IMR-90 (cell line): ENCODE results near the gene HMGB2. TPM values are rescaled to one million over a fixed set of nuclear protein-coding genes. Genes with fewer than 3 reads are reported as not detected.
A peak's percentile ranks its signal among the peaks of the same experiment; 100 is the strongest.

Experiments
- ATAC-seq: fragments of 200-7000 bp; cut with Tn5 transposase; 2 replicates; pipeline ENCODE4 v1.9.1; 2020; ENCODE audit warnings: low read depth, mild to moderate bottlenecking, moderate library complexity
- BruUV-seq: library from RNA; stranded (reverse); fragments of 400-500 nt; replicated peaks from 2 replicates; lab custom pipeline; 2021; lab: Mats Ljungman, UMichigan
- CTCF ChIA-PET: fragments of 300-600 bp; formaldehyde crosslinking; extraction: SDS; loops from one replicate; lab custom pipeline; 2021; ENCODE audit warnings: antibody characterized with exemption; lab: Yijun Ruan, JAX
- POLR2A ChIA-PET: fragments of 300-600 bp; sonication (Branson Sonifier 250); formaldehyde crosslinking; loops from one replicate; lab custom pipeline; 2022; ENCODE audit warnings: antibody characterized with exemption; ENCODE audit not compliant: unreplicated experiment; lab: Charles Lee
- DNase-seq: peaks from one replicate; pipeline ENCODE4 v3.0.0; 2013
- H2AFZ ChIP-seq: replicated peaks from 2 replicates; pipeline ENCODE3; 2013; ENCODE audit warnings: low read length, mild to moderate bottlenecking; ENCODE audit not compliant: poor library complexity
- H2AK5ac ChIP-seq: 2 replicates; pipeline ENCODE4 v1.6.1; 2013; ENCODE audit warnings: low read depth, low read length, inconsistent platforms
- H2AK9ac ChIP-seq: replicated peaks from 2 replicates; pipeline ENCODE3; 2013; ENCODE audit warnings: mild to moderate bottlenecking, low read depth, low read length, moderate library complexity; ENCODE audit not compliant: poor library complexity
- H2BK120ac ChIP-seq: 2 replicates; pipeline ENCODE4 v1.6.1; 2013; ENCODE audit warnings: low read depth, low read length, inconsistent platforms
- H2BK15ac ChIP-seq: 3 replicates; pipeline ENCODE4 v1.6.1; 2013; ENCODE audit warnings: low read depth, low read length, inconsistent platforms
- H2BK20ac ChIP-seq: 2 replicates; pipeline ENCODE4 v1.6.1; 2013; ENCODE audit warnings: low read depth, mild to moderate bottlenecking, inconsistent platforms, low read length, moderate library complexity
- H2BK5ac ChIP-seq: 2 replicates; pipeline ENCODE4 v1.6.1; 2013; ENCODE audit warnings: mild to moderate bottlenecking, low read depth, low read length, inconsistent platforms; ENCODE audit not compliant: poor library complexity, severe bottlenecking
- H3K14ac ChIP-seq: replicated peaks from 2 replicates; pipeline ENCODE4 v1.6.1; 2013; ENCODE audit warnings: low read depth, low read length, inconsistent platforms
- H3K18ac ChIP-seq: 2 replicates; pipeline ENCODE4 v1.6.1; 2013; ENCODE audit warnings: low read depth, low read length, control low read depth
- H3K23ac ChIP-seq: 2 replicates; pipeline ENCODE4 v1.6.1; 2013; ENCODE audit warnings: low read depth, low read length, inconsistent platforms
- H3K27ac ChIP-seq: 2 replicates; pipeline ENCODE4 v1.5.1; 2013; ENCODE audit warnings: mild to moderate bottlenecking, control low read depth, low read length; ENCODE audit not compliant: insufficient read depth
- H3K27me3 ChIP-seq: 2 replicates; pipeline ENCODE4 v1.6.1; 2013; ENCODE audit warnings: low read length; ENCODE audit not compliant: control insufficient read depth, insufficient read depth
- H3K36me3 ChIP-seq: 2 replicates; pipeline ENCODE4 v1.6.1; 2013; ENCODE audit warnings: low read length, mixed read lengths; ENCODE audit not compliant: control insufficient read depth, insufficient read depth
- H3K4ac ChIP-seq: 2 replicates; pipeline ENCODE4 v1.6.1; 2013; ENCODE audit warnings: low read depth, low read length, inconsistent platforms
- H3K4me1 ChIP-seq: 2 replicates; pipeline ENCODE4 v1.6.1; 2013; ENCODE audit warnings: low read length, mixed read lengths; ENCODE audit not compliant: control insufficient read depth, insufficient read depth
- H3K4me2 ChIP-seq: 2 replicates; pipeline ENCODE4 v1.6.1; 2013; ENCODE audit warnings: low read depth, mild to moderate bottlenecking, control low read depth, low read length, moderate library complexity
- H3K4me3 ChIP-seq: 2 replicates; pipeline ENCODE4 v1.5.1; 2013; ENCODE audit warnings: low read depth, mild to moderate bottlenecking, control low read depth, low read length, moderate library complexity; ENCODE audit not compliant: insufficient read depth
- H3K56ac ChIP-seq: 2 replicates; pipeline ENCODE4 v1.6.1; 2013; ENCODE audit warnings: low read length, inconsistent platforms; ENCODE audit not compliant: insufficient read depth; ENCODE audit errors: extremely low read depth
- H3K79me1 ChIP-seq, 2 experiments: 2 replicates each; pipeline ENCODE4 v1.6.1; 2013; ENCODE audit warnings: low read length in 2 of 2, inconsistent platforms in 1 of 2, low read depth in 1 of 2
- H3K9ac ChIP-seq: 2 replicates; pipeline ENCODE4 v1.6.1; 2013; ENCODE audit warnings: low read depth, low read length, control low read depth
- H3K9me1 ChIP-seq: 2 replicates; pipeline ENCODE4 v1.6.1; 2013; ENCODE audit warnings: low read length, inconsistent platforms; ENCODE audit not compliant: insufficient read depth
- H3K9me3 ChIP-seq: 2 replicates; pipeline ENCODE4 v1.6.1; 2013; ENCODE audit warnings: low read length; ENCODE audit not compliant: control insufficient read depth, insufficient read depth
- H4K20me1 ChIP-seq: 2 replicates; pipeline ENCODE4 v1.6.1; 2013; ENCODE audit warnings: low read length, inconsistent platforms; ENCODE audit not compliant: insufficient read depth
- H4K5ac ChIP-seq: 2 replicates; pipeline ENCODE4 v1.6.1; 2013; ENCODE audit warnings: mild to moderate bottlenecking, low read depth, low read length, control low read depth
- H4K8ac ChIP-seq, 2 experiments: 2 replicates each; pipeline ENCODE4 v1.6.1; 2013; ENCODE audit warnings: low read depth in 2 of 2, low read length in 2 of 2, control low read depth in 1 of 2, inconsistent platforms in 1 of 2
- H4K91ac ChIP-seq: 2 replicates; pipeline ENCODE4 v1.6.1; 2013; ENCODE audit warnings: low read depth, low read length, inconsistent platforms; ENCODE audit not compliant: insufficient read depth
- CEBPB ChIP-seq: IDR thresholded peaks from 2 replicates; pipeline ENCODE4 v1.6.1; 2012; ENCODE audit warnings: low read depth, low read length, improper control_type of control experiment
- MAFK ChIP-seq: IDR thresholded peaks from 2 replicates; pipeline ENCODE4 v1.6.1; 2012; ENCODE audit warnings: low read depth, low read length, improper control_type of control experiment
- WGBS, 2 experiments: methylation state at CpG; one replicate each; pipeline versions ENCODE4 v1.1.5 to v1.1.7; 2013; ENCODE audit warnings: missing lambda C conversion rate in 2 of 2; ENCODE audit not compliant: insufficient read length in 1 of 2; ENCODE audit errors: extremely low coverage in 2 of 2; 5-methylcytosine and 5-hydroxymethylcytosine counted together
- dilution Hi-C: fragments of 300-500 bp; cut with HindIII; formaldehyde crosslinking; loops from one replicate; pipeline ENCODE4 v1.14.3; 2018; ENCODE audit warnings: low sequenced_read_pairs; ENCODE audit not compliant: unreplicated experiment
- in situ Hi-C: fragments of 300-500 bp; cut with MboI; formaldehyde crosslinking; loops from 3 replicates; pipeline ENCODE4 v1.14.3; 2019; ENCODE audit warnings: low sequenced_read_pairs, inconsistent platforms, mixed read lengths
- intact Hi-C: fragments of 100-400 bp; cut with micrococcal nuclease; formaldehyde crosslinking; loops from 2 replicates; pipeline ENCODE4 v1.10.0; 2022
- polyA plus RNA-seq, 3 experiments: library from polyadenylated mRNA; depleted of rRNA; stranded (reverse); fragments of >200 nt; gene quantifications; 2 replicates each; pipeline ENCODE4 v1.2.3, GENCODE V29; 2012; ENCODE audit warnings: low replicate concordance in 1 of 3
- total RNA-seq: library from RNA; depleted of rRNA; stranded (reverse); fragments of >200 nt; gene quantifications from 2 replicates; pipeline ENCODE4 v1.2.3, GENCODE V29; 2012

HMGB2 gene
- total and polyA plus RNA-seq, 2 of the 4 experiments (the other 2 are of a cell fraction) = 49.3 to 106 TPM

- Histone ChIP-seq H3K79me1 (no peaks in the 10 kb centered on the region), H3K9me1 (no peaks in the 10 kb centered on the region), H2BK20ac (no peak overlapping the region), H4K5ac (no peak overlapping the region), H2BK120ac (no peak overlapping the region), H3K4ac (no peak overlapping the region), H4K20me1 (no peaks in the 10 kb centered on the region), H3K27ac (no peak overlapping the region), H2AK5ac (no peak overlapping the region), H3K4me2 (no peak overlapping the region), H3K18ac (no peak overlapping the region), H3K27me3 (no peaks in the 10 kb centered on the region), H2AFZ (no peak overlapping the region), H3K9me3 (no peaks in the 10 kb centered on the region), H2AK9ac (no peak overlapping the region), H3K36me3 (peaks cover 3% of the 10 kb centered on the region; the same call in 1 of the 2 replicates), H2BK5ac (no peak overlapping the region), H2BK15ac (no peak overlapping the region), H3K9ac (no peak overlapping the region), H3K4me3 (no peak overlapping the region), H4K91ac (no peak overlapping the region), H3K56ac (no peak overlapping the region), H3K23ac (no peak overlapping the region), H3K14ac (no peak overlapping the region), H3K4me1 (no peaks in the 10 kb centered on the region), H4K8ac (no peak overlapping the region)
- DNase-seq = no peak
- dilution Hi-C loops (no loop called here), in situ Hi-C loops (no loop called here), intact Hi-C loops (no loop called here)
- ChIA-PET CTCF (no interaction called here), POLR2A (no interaction called here)
- no CpG with 5 or more reads among the region's 5 CpGs for WGBS, 2 experiments
- ATAC-seq = no peak
- BruUV-seq = no TSS peak
- no peak for TF ChIP-seq CEBPB
- 0 out of 2 replicates have a peak, but pooled peaks have one; percentile 8 for TF ChIP-seq MAFK
These were observed 9.0 kb downstream of the HMGB2 start for GRCh38 chr4:173325007-173325736.
